Duodenal mucosa (tissue), 2 donors: ENCODE data around the gene IL6.
"Not testable (repeated sequence)": the region's sequence is repeated elsewhere in the genome, so short reads cannot be mapped to it uniquely, and the experiment has no call there.

Source experiments
- H3K27ac ChIP-seq: one replicate; pipeline ENCODE4 v1.7.0; 2013; ENCODE audit warnings: low read depth, low read length
- H3K27me3 ChIP-seq, 2 donors: one replicate each; pipeline ENCODE4 v1.7.0; 2013; ENCODE audit warnings: low read length in 2 of 2, control low read depth in 1 of 2; ENCODE audit not compliant: insufficient read depth in 2 of 2, control insufficient read depth in 1 of 2
- H3K36me3 ChIP-seq, 2 donors: one replicate each; pipeline ENCODE4 v1.7.0; 2013; ENCODE audit warnings: low read length in 2 of 2, control low read depth in 1 of 2; ENCODE audit not compliant: insufficient read depth in 2 of 2, control insufficient read depth in 1 of 2
- H3K4me1 ChIP-seq, 2 donors: one replicate each; pipeline ENCODE4 v1.7.0; 2013; ENCODE audit warnings: low read length in 2 of 2, control low read depth in 1 of 2; ENCODE audit not compliant: insufficient read depth in 2 of 2, control insufficient read depth in 1 of 2
- H3K4me3 ChIP-seq, 2 donors: one replicate each; pipeline ENCODE4 v1.7.0; 2013; ENCODE audit warnings: low read length in 2 of 2, low read depth in 1 of 2
- H3K9ac ChIP-seq, 2 donors: one replicate each; pipeline ENCODE4 v1.7.0; 2013; ENCODE audit warnings: low read length in 2 of 2, low read depth in 1 of 2
- H3K9me3 ChIP-seq, 2 donors: one replicate each; pipeline ENCODE4 v1.7.0; 2013; ENCODE audit warnings: low read length in 2 of 2, control low read depth in 1 of 2; ENCODE audit not compliant: control insufficient read depth in 1 of 2

Gene IL6

GRCh38 chr7:22694597-22695207, 32.3 kb upstream of the IL6 start:
- Histone ChIP-seq H3K4me1 (peaks cover 0 to 3% of the 10 kb centered on the region in 2 donors), H3K27me3 (no peaks in the 10 kb centered on the region), H3K27ac (no peak overlapping the region), H3K4me3 (no peak overlapping the region), H3K36me3 (no peaks in the 10 kb centered on the region), H3K9me3 (no peaks in the 10 kb centered on the region), H3K9ac (no peak overlapping the region)

- Histone ChIP-seq H3K9me3 (no peaks in the 10 kb centered on the region), H3K27ac (no peak overlapping the region), H3K4me1 (peaks cover 0 to 3% of the 10 kb centered on the region in 2 donors), H3K27me3 (no peaks in the 10 kb centered on the region), H3K36me3 (no peaks in the 10 kb centered on the region), H3K4me3 (no peak overlapping the region), H3K9ac (no peak overlapping the region)
Observed at GRCh38 chr7:22695476-22696132, 31.4 kb upstream of the IL6 start.

GRCh38 chr7:22696541-22697228, 30.3 kb upstream of the IL6 start:
- Histone ChIP-seq H3K36me3 (no peaks in the 10 kb centered on the region), H3K4me1 (peaks cover 0 to 3% of the 10 kb centered on the region in 2 donors), H3K27ac (no peak overlapping the region)

GRCh38 chr7:22697322-22697859, 29.6 kb upstream of the IL6 start:
- Histone ChIP-seq H3K9ac (no peak overlapping the region), H3K4me3 (no peak overlapping the region), H3K4me1 (peaks cover 0 to 3% of the 10 kb centered on the region in 2 donors), H3K9me3 (no peaks in the 10 kb centered on the region), H3K27me3 (no peaks in the 10 kb centered on the region), H3K27ac (no peak overlapping the region), H3K36me3 (no peaks in the 10 kb centered on the region)

More at GRCh38 chr7:22696541-22697228, 30.3 kb upstream of the IL6 start:
- H3K27me3 ChIP-seq: no peaks in the 10 kb centered on the region
- no peak overlapping the region for H3K9ac ChIP-seq
- no peaks in the 10 kb centered on the region for H3K9me3 ChIP-seq
- H3K4me3 ChIP-seq: no peak overlapping the region

- Histone ChIP-seq H3K36me3 (no peaks in the 10 kb centered on the region), H3K9me3 (no peaks in the 10 kb centered on the region), H3K27me3 (no peaks in the 10 kb centered on the region), H3K27ac (no peak overlapping the region), H3K9ac (no peak overlapping the region), H3K4me1 (peaks cover 0 to 3% of the 10 kb centered on the region in 2 donors), H3K4me3 (no peak overlapping the region)
Observed at GRCh38 chr7:22697876-22698606, 29.0 kb upstream of the IL6 start.

- Histone ChIP-seq H3K4me3 (no peak overlapping the region), H3K27me3 (no peaks in the 10 kb centered on the region), H3K4me1 (peaks cover 0 to 3% of the 10 kb centered on the region in 2 donors), H3K36me3 (no peaks in the 10 kb centered on the region), H3K27ac (no peak overlapping the region), H3K9ac (no peak overlapping the region), H3K9me3 (no peaks in the 10 kb centered on the region)
Observed at GRCh38 chr7:22698767-22699166, 28.2 kb upstream of the IL6 start.

GRCh38 chr7:22700559-22701002, 26.4 kb upstream of the IL6 start:
- H3K27me3 ChIP-seq: no peaks in the 10 kb centered on the region
- H3K9ac ChIP-seq: no peak overlapping the region
- no peak overlapping the region for H3K27ac ChIP-seq
- no peaks in the 10 kb centered on the region for H3K9me3 ChIP-seq
- H3K36me3 ChIP-seq: no peaks in the 10 kb centered on the region
- no peak overlapping the region for H3K4me3 ChIP-seq
- no peaks in the 10 kb centered on the region for H3K4me1 ChIP-seq

GRCh38 chr7:22702516-22702915, 24.5 kb upstream of the IL6 start:
- no peaks in the 10 kb centered on the region for H3K27me3 ChIP-seq
- no peak overlapping the region for H3K27ac ChIP-seq
- H3K9me3 ChIP-seq: no peaks in the 10 kb centered on the region
- H3K4me3 ChIP-seq: no peak overlapping the region
- no peaks in the 10 kb centered on the region for H3K36me3 ChIP-seq
- H3K9ac ChIP-seq: no peak overlapping the region
- H3K4me1 ChIP-seq: no peaks in the 10 kb centered on the region

GRCh38 chr7:22703107-22703855, 23.7 kb upstream of the IL6 start:
- H3K4me1 ChIP-seq, H3K9me3 ChIP-seq, H3K4me3 ChIP-seq, H3K36me3 ChIP-seq, H3K9ac ChIP-seq, H3K27ac ChIP-seq, H3K27me3 ChIP-seq: not testable (repeated sequence)
